Activated CD8-positive, alpha-beta memory T cell treated with anti-CD3 and anti-CD28 coated beads for 36 hours (primary cell): Measurements from ENCODE around the gene GH1. TPM values are rescaled to one million over a fixed set of nuclear protein-coding genes. Genes with fewer than 3 reads are reported as not detected.
"Not testable (repeated sequence)": the region's sequence is repeated elsewhere in the genome, so short reads cannot be mapped to it uniquely, and the experiment has no call there.

Experiments used
- CTCF ChIA-PET: fragments of 350-600 bp; sonication (Branson Sonifier 250); formaldehyde crosslinking; loops from one replicate; lab custom pipeline; 2021; ENCODE audit warnings: antibody characterized with exemption; lab: Charles Lee
- POLR2A ChIA-PET: fragments of 350-600 bp; sonication (Branson Sonifier 250); formaldehyde crosslinking; loops from one replicate; lab custom pipeline; 2021; ENCODE audit warnings: antibody characterized with exemption; lab: Charles Lee
- total RNA-seq, 2 experiments: library from RNA; stranded (reverse); gene quantifications; one replicate each; pipeline ENCODE4 v1.2.3, GENCODE V29; 2021

The GH1 gene
- total RNA-seq, 2 experiments from 2014 or later, result not detected

DNA sequence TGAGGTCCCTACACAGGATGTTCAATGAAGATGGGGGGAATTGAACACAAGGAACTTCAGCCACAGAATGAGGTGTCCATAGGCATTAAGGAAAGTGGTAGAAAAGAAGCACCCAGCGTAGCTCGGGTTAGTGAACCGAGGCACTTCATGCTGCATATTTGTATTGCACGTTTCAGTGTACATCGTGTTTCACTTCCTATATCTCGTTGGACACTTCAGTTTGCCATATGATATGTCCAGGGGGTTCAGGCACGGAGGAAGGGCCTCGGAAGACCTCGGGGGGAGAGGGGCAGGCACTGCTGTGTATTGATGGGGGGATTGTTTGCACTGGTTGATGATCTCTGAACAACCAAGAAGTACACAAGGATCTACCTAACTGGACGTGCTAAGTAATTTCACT lies 2.9 kb downstream of the GH1 start:
- CTCF ChIA-PET, result interaction anchor here (1.2 to 1.7 kb wide), 2 partner anchors 13 to 110 kb away, joined by 4 read pairs; no protein-coding TSS in a partner anchor
- POLR2A ChIA-PET, result not testable (repeated sequence)

- CTCF ChIA-PET, result interaction anchor here (0.7 to 1.3 kb wide), 2 partner anchors 9 to 18 kb away, joined by 3 read pairs; partner anchors contain the start of gene CD79B
Observed at GRCh38 chr17:63914471-63914870, 4.2 kb downstream of the GH1 start.

DNA sequence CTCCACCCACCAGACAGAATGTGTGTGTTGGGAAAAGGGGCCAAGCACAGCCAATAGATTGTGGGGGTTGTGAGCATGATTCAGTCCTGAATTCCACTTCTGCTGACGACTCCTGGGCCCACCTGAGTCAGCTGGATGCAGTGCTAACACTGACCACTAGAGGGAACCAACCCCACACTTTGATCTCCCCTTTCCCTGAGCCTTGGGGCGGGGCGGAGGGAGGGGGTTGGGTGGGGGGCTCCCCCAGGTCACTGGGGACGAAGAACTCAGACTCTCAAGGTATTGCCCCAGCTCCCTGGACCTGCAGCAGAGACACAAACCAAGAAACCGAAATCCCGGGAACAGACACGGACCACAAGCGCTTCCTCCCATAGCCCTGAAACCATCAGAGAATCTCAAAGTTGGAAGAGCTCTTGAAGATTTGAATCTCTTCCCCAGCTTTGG lies 7.0 kb downstream of the GH1 start:
- ChIA-PET POLR2A (interaction anchor here (0.6 kb wide), 1 partner anchor 46 kb away, joined by 7 read pairs; no protein-coding TSS in a partner anchor), CTCF (interaction anchor here (0.7 to 3.7 kb wide), 14 partner anchors 8 to 252 kb away, joined by 3 to 17 read pairs (median 3); partner anchors contain the start of gene GH2)

More at GRCh38 chr17:63914471-63914870, 4.2 kb downstream of the GH1 start:
- POLR2A ChIA-PET, result no interaction called here

DNA sequence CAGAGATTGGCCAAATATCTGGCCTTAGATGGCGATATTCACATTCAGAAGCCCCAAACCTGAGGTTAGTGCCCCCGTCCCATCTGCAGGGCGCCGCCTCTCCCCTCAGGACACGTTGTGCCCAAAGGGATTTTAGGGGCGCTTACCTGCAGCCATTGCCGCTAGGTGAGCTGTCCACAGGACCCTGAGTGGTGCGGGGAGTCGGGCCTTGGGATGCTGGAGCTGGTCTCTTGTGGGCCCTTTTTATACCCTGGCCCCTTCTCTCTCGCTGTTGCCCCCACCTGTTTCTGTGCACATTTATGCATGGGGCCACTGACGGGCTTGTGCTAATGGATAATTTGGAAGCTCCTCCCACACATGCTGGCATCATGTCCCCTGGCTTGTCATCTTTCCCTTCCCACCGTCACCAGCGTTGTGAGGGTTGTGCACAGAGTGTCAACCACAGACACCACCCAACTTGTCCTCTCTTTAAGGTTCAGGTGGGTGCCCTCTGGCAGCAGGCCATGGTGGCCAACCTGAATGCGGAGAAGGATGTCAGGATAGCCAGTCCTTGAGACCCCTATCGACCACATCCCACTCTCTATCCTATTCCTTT lies 7.5 kb downstream of the GH1 start, which contains the start of gene CSHL1:
TSS of gene CSHL1 (minus strand) at position 218 of the 595 bp plus-strand sequence. CDS start at position 156, 62 bp downstream.
- CTCF ChIA-PET, result interaction anchor here (1.0 to 3.7 kb wide), 13 partner anchors 8 to 222 kb away, joined by 3 to 17 read pairs (median 4); partner anchors contain the start of gene GH2
- POLR2A ChIA-PET, result interaction anchor here (0.6 kb wide), 1 partner anchor 46 kb away, joined by 7 read pairs; no protein-coding TSS in a partner anchor

- ChIA-PET POLR2A (no interaction called here), CTCF (interaction anchor here (1.1 to 3.7 kb wide), 5 partner anchors 29 to 223 kb away, joined by 5 to 17 read pairs (median 10); partner anchors contain the start of gene GH2)
Observed at GRCh38 chr17:63910096-63910495, 8.5 kb downstream of the GH1 start.

GRCh38 chr17:63909586-63909985 lies 9.1 kb downstream of the GH1 start:
- POLR2A ChIA-PET, result not testable (repeated sequence)
- CTCF ChIA-PET, result interaction anchor here (2.4 kb wide), 1 partner anchor 223 kb away, joined by 10 read pairs; no protein-coding TSS in a partner anchor

GRCh38 chr17:63907161-63907778 lies 11.4 kb downstream of the GH1 start:
- POLR2A ChIA-PET, result not testable (repeated sequence)
- CTCF ChIA-PET, result interaction anchor here (0.8 to 2.2 kb wide), 5 partner anchors 19 to 226 kb away, joined by 3 to 4 read pairs (median 4); no protein-coding TSS in a partner anchor

DNA sequence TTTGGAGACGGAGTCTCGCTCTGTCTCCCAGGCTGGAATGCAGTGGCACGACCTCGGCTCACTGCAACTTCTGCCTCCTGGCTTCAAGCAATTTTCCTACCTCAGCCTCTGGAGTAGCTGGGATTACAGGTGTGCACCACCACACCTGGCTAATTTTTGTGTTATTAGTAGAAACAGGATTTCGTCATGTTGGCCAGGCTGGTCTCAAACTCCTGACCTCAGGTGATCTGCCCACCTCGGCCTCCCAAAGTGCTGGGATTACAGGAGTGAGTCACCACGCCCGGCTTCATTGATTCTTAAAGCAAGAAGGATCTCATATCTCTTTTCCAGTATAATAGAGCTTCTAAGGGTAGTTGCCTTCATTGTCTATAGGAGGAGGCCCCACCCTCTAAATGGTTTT lies 13.8 kb downstream of the GH1 start:
- CTCF ChIA-PET, result interaction anchor here (0.7 to 2.7 kb wide), 6 partner anchors 10 to 140 kb away, joined by 3 to 9 read pairs (median 4); no protein-coding TSS in a partner anchor
- POLR2A ChIA-PET, result not testable (repeated sequence)

DNA sequence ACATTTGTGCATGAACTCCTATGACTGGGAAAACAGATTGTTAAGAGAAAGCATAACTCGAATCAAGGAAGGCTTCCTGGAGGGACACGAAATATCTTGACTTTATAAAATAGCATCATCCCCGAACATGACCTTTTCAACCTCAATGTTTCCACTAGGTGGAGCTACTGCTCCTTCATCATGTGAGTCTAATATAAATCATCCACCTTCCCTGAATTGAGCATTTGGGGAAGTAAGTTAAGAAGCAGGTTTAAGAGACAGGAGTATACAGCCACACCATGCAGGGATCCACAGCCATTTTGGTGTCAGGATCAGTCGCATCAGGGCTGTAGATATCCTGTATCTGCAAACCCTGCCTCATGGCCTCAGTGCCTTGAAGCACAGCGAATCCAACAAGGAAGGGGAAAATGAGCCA lies 14.8 kb downstream of the GH1 start:
- POLR2A ChIA-PET, result not testable (repeated sequence)
- CTCF ChIA-PET, result interaction anchor here (1.1 to 2.7 kb wide), 7 partner anchors 15 to 157 kb away, joined by 3 to 9 read pairs (median 4); no protein-coding TSS in a partner anchor

DNA sequence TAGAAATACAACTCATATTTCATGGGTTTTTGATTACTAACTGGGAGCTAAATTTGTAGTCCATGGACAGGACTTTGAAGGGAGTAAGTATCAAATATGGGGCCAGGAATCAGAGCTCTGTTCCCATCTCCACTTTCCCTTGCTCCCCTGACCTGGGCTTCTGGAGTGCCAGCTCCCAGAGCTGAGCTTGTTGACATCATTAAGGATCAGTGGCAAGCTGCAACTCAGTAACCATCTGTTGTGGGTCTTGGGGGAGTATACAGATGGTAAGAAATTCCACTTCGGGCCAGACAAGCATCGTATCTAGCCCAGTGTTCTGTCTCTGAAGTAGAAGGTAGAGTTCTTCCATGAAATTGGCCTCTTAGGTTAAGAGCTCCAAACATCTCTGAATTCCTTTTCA lies 16.7 kb downstream of the GH1 start:
- CTCF ChIA-PET, result interaction anchor here (0.9 to 1.1 kb wide), 4 partner anchors 12 to 246 kb away, joined by 3 to 4 read pairs (median 3); no protein-coding TSS in a partner anchor
- POLR2A ChIA-PET, result not testable (repeated sequence)

GRCh38 chr17:63898899-63899798 lies 19.5 kb downstream of the GH1 start:
- CTCF ChIA-PET, POLR2A ChIA-PET: not testable (repeated sequence)

GRCh38 chr17:63896524-63897354 lies 21.9 kb downstream of the GH1 start, which contains the start of gene CSH1:
TSS of gene CSH1 (minus strand) at chr17:63896574. CDS start at chr17:63896511, 63 bp downstream.
- POLR2A ChIA-PET, CTCF ChIA-PET: not testable (repeated sequence)

GRCh38 chr17:63894821-63895220 lies 23.8 kb downstream of the GH1 start:
- CTCF ChIA-PET, result not testable (repeated sequence)

GRCh38 chr17:63894021-63894420 lies 24.6 kb downstream of the GH1 start:
- POLR2A ChIA-PET, CTCF ChIA-PET: not testable (repeated sequence)

More at GRCh38 chr17:63894821-63895220, 23.8 kb downstream of the GH1 start:
- POLR2A ChIA-PET, result not testable (repeated sequence)

- CTCF ChIA-PET, result interaction anchor here (1.4 kb wide), 1 partner anchor 54 kb away, joined by 3 read pairs; no protein-coding TSS in a partner anchor
- POLR2A ChIA-PET, result not testable (repeated sequence)
Observed at GRCh38 chr17:63892316-63893037, 26.2 kb downstream of the GH1 start.

DNA sequence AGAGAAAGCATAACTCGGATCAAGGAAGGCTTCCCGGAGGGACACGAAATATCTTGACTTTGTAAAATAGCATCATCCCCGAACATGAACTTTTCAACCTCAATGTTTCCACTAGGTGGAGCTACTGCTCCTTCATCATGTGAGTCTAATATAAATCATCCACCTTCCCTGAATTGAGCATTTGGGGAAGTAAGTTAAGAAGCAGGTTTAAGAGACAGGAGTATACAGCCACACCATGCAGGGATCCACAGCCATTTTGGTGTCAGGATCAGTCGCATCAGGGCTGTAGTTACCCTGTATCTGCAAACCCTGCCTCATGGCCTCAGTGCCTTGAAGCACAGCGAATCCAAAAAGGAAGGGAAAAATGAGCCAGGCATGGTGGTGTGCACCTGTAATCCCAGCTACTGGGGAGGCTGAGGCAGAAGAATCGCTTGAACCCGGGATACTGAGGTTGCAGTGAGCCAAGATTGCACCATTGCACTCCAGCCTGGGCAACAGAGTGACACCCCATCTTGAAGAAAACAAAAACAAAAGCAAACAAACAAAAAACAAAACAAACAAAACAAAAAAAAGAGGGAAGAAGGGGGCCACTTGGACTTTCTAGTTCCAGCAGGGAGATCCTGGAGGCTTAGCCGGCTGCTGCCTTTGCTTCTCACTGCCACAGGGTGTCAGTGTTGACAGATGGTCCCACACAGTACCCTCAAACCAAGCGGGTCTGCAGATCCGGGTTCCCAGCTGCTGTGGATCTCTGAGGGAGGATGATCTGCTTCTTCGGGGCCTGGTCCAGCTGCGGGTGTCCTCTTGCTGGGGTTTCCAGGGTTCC lies 29.4 kb downstream of the GH1 start:
- POLR2A ChIA-PET, result not testable (repeated sequence)
- CTCF ChIA-PET, result interaction anchor here (0.6 to 1.8 kb wide), 7 partner anchors 13 to 390 kb away, joined by 3 to 4 read pairs (median 3); no protein-coding TSS in a partner anchor
